Measurements from ENCODE around the gene KRT2. TPM values are rescaled to one million over a fixed set of nuclear protein-coding genes. Genes with fewer than 3 reads are reported as not detected.
A peak's percentile ranks its signal among the peaks of the same experiment; 100 is the strongest.

The KRT2 gene
- total RNA-seq, 4 donors from 2014 or later: 357 to 1,953 (median 1,221) TPM

- Histone ChIP-seq H3K4me1 (peaks cover 4% of the 10 kb centered on the region), H3K27me3 (no peaks in the 10 kb centered on the region), H3K36me3 (no peaks in the 10 kb centered on the region), H3K27ac (no peak overlapping the region), H3K9me3 (no peaks in the 10 kb centered on the region), H3K4me3 (no peak overlapping the region)
- peak in 1 of 2 donors; percentile 34 for DNase-seq (ENCODE audit: low spot score in 2 of 2)
- WGBS: 88% methylated on average over 6 of the region's 6 CpGs
- no peak for TF ChIP-seq CTCF (IDR thresholded peaks at IDR 0.05)
- TF ChIP-seq POLR2A (IDR thresholded peaks at IDR 0.05): no peak
- no peak for TF ChIP-seq POLR2AphosphoS5 (IDR thresholded peaks at IDR 0.05)
- TF ChIP-seq EP300 (IDR thresholded peaks at IDR 0.05): no peak
Observed at GRCh38 chr12:52631676-52632459, 20.1 kb downstream of the KRT2 start.

- DNase-seq (ENCODE audit: low spot score in 2 of 2): peak in 1 of 2 donors; percentile 65
- WGBS: 73% methylated on average over 2 of the region's 4 CpGs
- no peaks in the 10 kb centered on the region for H3K36me3 ChIP-seq
- no peak overlapping the region for H3K27ac ChIP-seq
- no peaks in the 10 kb centered on the region for H3K9me3 ChIP-seq
- no peak overlapping the region for H3K4me3 ChIP-seq
- H3K27me3 ChIP-seq: no peaks in the 10 kb centered on the region
- TF ChIP-seq EP300 (IDR thresholded peaks at IDR 0.05) (no peak), POLR2A (IDR thresholded peaks at IDR 0.05) (no peak), CTCF (IDR thresholded peaks at IDR 0.05) (no peak), POLR2AphosphoS5 (IDR thresholded peaks at IDR 0.05) (no peak)
- peaks cover 4% of the 10 kb centered on the region for H3K4me1 ChIP-seq
Observed at GRCh38 chr12:52631264-52631663, 20.7 kb downstream of the KRT2 start.

GRCh38 chr12:52630599-52631200 lies 21.3 kb downstream of the KRT2 start:
- H3K4me3 ChIP-seq: no peak overlapping the region
- no peaks in the 10 kb centered on the region for H3K36me3 ChIP-seq
- no peak for DNase-seq (ENCODE audit: low spot score in 2 of 2)
- no peak overlapping the region for H3K27ac ChIP-seq
- 77% methylated on average over 4 of the region's 4 CpGs for whole genome bisulfite sequencing
- no peaks in the 10 kb centered on the region for H3K27me3 ChIP-seq
- TF ChIP-seq POLR2AphosphoS5 (IDR thresholded peaks at IDR 0.05) (no peak), CTCF (IDR thresholded peaks at IDR 0.05) (no peak), POLR2A (IDR thresholded peaks at IDR 0.05) (no peak), EP300 (IDR thresholded peaks at IDR 0.05) (no peak)
- H3K9me3 ChIP-seq: no peaks in the 10 kb centered on the region
- H3K4me1 ChIP-seq: peaks cover 4% of the 10 kb centered on the region

- Histone ChIP-seq H3K27me3 (no peaks in the 10 kb centered on the region), H3K27ac (no peak overlapping the region), H3K9me3 (no peaks in the 10 kb centered on the region), H3K36me3 (no peaks in the 10 kb centered on the region), H3K4me3 (no peak overlapping the region), H3K4me1 (peaks cover 4% of the 10 kb centered on the region)
- DNase-seq (ENCODE audit: low spot score in 2 of 2): no peak
- no peak for TF ChIP-seq POLR2AphosphoS5 (IDR thresholded peaks at IDR 0.05)
- no peak for TF ChIP-seq CTCF (IDR thresholded peaks at IDR 0.05)
- no peak for TF ChIP-seq EP300 (IDR thresholded peaks at IDR 0.05)
- no peak for TF ChIP-seq POLR2A (IDR thresholded peaks at IDR 0.05)
- WGBS: 80% methylated on average over 6 of the region's 7 CpGs
Observed at GRCh38 chr12:52630008-52630500, 22.0 kb downstream of the KRT2 start.
